NCI-H524 (cell line): ENCODE results near the gene TYRO3.

ENCODE experiments used
- DNase-seq, 2 experiments: peaks; one replicate each; lab custom pipeline; 2025; lab: John Stamatoyannopoulos, UW

The TYRO3 gene

DNA sequence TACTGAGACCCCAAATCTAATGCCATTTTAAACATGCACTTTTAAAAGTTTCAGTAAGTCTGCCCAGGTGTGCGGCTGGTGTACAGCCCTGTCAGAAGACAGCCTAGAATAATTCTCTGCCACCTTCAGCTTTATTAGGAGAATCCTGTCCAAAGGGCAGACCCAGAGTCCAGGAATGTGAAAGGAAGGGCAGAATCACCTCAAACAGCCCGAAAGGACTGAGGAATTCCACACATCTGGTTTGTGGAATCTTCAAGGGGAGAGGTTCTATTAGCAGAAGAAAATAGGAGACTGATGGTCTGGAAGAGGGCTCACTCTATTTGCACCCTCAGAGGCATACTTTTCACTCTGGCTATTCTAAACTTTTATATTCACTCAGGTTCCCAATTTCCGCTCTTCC, 46.6 kb downstream of the TYRO3 start:
- DNase-seq: no peak

DNA sequence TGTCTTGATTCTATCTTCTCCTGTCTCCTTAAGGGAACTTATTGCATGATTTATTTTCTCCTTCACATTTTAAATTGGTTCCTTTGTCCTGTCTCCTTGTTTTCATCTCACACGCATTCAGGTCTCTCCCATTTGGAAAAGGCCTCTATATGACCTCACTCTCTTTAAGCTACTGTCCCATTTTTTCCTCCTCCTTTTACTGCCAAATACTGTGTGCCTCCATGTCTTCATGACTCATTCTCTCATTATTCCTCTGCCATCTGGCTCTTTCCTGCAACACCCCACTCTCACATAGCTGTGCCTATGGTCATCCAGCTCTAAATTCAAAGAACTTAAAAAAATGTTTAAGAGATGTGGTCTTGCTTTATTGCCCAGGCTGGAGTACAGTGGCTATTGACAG, 48.0 kb downstream of the TYRO3 start:
- DNase-seq: peak; percentile 8 to 28

DNA sequence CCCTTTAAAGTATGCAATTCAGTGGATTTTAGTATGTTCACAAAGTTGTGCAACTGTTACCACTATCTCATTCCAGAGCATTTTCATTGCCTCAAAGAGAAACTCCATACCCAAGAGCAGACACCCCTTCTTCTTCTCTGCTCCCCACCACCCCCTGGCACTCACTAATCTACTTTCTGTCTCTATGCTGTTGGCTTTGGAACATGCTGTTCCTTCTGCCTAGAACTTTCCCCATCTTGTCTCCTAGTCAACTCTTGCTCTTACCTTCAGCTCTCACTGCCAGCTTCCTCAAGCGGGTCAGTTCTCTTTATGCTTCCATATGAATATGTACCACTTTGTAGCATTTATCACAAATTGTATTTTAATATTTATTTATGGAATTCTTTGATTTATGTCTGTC, 50.1 kb downstream of the TYRO3 start:
- no peak for DNase-seq

DNA sequence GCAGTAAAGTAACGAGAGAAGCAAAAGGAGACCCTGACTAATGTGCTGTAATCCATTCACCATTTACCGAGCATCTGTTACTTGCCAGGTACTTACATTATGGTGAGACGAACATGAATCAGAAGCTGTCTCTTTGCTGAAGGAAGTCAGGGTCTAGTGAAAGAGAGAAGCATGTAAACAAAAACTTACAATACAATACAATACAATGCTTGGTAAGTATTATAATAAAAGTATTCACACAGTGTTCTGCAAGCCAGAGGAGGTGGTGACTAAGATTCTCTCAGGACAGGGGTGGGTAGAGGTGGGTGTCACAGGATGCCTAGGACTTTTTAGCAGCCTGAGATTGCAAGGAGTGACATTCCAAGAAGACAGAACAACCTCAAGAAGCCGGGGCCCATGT, 51.0 kb downstream of the TYRO3 start:
- peak in 1 of 2 experiments; percentile 49 for DNase-seq

DNA sequence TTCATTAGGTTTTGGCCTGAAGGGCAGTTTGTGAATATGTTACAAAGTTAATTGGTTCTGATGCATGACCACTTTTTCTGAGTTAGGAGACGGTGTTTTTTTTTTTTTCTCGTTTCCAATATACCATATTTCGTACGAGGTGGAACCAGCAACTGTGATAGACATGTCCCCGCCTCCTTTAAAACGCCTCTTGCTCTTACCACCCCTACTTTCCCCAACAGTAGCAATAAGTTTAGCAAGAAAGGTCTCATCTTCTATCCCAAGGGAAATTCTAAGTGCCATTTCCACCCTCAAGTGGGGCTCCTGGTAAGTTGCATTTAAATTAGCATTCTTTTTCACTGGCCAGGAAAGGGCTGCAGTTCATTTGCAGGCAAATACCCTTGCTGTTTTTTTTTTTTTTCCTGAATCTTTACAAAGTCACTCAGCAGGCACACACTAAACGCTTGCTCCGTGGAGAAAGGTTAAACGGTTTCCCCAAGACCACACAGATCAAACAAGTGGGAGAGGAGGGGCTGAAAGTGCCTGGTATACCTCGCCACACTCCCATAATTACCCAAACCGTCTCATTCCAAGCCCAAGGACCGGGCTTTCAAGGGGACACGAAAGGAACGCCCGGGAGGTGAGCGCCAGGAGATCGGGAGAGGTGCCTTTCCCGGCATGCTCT, 61.7 kb downstream of the TYRO3 start:
- DNase-seq: peak in 1 of 2 experiments; percentile 62

DNA sequence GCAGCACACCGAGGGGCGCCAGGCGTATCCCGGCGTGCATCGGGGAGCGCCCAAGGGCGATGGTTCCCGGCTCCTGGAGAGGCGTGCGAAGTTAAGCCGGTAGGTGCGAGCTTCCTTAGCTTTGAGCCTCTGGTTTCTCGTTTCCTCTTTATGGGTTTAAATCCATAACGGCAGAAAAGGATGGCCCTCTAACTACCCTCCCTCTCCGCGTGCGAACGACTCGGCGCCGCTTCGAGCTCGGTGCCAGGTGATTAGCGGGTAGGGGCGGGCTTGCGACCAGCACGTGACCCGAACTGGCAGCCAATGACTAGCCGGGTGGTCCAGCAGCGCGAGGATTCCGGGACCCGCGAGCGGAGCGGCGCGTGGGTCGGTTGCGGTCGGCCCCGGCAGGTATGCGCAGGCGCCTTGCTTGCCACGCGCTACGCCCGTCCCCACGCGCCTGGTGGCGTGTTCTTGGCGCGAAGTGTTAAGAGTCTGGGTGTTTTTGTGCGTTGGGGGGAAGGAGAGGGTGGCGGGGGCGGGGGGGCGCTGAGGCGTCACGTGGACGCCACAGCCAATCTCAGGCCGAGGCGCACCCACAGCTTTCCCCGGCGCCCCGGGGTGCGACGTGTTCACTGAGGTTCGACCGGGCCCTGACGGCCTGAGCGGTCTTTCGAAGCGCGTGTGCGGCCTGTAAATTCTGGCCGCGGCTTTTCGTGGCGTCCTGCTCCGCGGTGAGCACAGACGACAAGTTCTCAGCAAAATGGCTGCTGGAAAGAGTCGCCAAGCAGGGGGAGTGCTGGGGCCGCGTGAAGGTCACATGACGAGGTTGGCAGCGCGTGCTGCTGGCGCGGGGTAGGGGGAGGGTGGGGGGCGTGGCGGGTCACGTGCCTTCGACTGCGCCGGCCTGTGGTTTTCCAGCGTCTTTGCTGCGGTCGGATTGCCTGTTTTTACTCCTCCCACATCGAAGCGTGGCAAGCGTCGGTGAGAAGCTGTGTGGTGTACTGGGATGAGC, 62.5 kb downstream of the TYRO3 start:
- DNase-seq: peak; percentile 87

DNA sequence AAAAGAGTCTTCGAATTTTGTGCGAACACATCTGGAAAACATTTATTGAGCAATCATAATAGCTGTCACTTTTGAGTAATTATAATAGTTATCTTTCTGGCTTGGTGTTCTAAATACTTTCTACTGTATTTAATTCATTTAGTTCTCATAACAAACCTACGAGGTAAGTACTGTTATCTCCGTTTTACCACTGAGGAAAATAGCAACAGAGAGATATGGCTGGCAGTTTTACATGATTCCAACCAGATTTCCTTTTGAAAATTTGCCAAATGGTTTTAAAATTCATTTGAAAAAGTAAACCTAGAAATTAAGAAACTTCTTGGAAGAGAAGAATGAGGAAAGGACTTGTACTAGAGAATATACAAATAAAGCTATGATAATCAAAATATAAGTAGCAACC, 63.9 kb downstream of the TYRO3 start:
- no peak for DNase-seq

DNA sequence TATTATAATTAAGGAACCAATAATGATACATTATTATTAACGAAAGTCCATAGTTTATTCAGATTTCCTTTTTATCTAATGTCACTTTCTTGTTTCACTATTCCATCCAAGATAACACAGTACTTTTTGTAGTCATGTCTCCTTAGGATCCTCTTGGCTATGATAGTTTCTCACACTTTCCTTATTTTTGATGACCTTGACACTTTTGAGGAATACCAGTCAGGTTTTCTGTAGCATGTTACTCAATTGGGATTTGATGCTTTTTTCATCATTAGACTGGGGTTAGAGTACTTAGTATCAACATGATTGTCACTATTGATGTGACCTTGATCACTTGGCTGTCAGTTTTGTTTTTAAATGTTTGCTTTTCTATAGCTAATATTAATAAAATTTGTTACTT, 68.2 kb downstream of the TYRO3 start:
- DNase-seq: no peak

DNA sequence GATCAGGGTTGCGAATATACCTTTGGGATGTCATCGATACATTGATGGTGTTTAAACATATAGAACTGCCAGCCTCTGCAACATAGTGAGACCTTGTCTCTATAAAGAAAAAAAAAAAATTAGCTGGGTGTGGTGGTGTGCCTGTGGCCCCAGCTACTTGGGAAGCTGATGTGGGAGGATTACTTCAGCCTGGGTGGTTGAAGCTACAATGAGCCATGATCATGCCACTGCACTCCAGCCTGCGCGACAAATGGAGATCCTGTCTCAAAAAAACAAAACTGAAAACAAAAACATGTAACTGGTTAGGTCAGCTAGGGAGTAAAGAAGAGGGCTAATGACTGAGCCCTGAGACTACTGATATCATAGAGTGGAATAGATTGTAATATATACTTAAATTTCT, 70.5 kb downstream of the TYRO3 start:
- DNase-seq: no peak

DNA sequence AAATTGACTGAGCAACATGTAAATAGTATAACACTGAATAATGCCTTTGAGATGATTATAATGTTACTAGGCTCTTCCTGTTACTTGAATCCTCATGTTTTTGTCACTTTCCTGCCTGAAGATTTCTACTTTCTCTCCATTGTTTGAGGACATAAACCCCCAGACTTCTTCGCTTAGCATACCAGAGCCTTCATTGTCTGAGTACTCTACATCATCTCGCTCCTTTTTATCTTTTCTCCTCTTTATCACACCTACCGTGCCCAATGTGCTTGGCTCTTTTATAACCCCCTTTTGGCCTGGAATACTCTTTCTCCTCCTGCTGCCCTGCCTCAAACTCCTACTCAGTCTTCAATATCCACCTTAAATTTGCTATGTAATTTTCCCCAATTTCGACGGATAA, 70.9 kb downstream of the TYRO3 start:
- no peak for DNase-seq

DNA sequence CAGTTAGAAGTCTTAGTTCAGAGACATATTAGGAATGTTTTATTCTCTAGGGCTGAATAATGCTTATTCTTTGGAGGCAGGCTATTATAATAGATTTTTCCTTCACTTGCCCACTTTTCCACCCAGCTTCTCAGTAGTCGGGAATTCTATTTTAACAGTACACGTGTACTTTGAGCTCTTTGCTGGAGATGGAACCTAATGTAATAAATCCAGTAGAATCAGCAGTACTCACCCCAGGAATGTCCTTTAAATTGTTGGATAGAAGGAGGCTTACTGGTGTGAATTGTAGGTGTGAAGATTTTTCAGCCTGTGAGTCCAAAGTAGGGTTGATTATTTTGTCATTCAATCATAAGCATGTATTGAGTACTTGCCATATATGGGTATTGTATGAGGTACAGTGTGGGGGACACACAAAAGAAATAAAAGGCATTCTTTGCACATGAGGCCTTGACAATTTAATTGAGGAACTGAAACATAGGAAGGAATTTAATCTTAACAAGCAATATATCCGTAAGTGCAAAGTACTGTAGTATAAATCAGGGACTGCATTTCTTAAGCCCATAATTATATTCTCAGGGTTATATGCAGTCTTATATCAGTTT, 71.7 kb downstream of the TYRO3 start:
- no peak for DNase-seq

DNA sequence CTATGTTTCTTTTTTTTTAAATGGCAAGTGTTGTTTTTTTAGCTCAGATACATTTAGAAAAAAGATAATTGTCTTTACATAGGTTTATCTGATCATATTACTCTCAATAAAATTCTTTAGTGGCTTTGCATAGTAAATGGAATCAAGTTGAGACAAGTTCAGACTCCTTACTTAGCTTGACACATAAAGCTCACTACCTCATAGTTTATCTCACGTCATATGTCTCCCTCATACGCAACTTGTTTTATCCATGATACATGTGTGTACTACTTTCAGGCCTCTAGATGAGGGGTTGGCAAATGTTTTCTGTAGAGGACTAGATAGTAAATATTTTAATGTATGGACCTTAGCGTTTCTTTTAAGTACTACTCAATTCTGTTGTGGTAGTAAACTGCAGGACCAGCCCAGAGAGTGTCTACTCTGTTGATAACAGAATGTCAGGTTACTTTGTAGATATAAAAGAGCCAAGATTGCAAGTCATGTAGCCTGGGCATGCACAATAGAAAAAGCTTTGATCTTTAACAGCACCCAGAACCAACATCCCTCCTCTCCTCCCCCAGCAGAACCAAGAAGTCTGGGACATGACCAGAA, 73.0 kb downstream of the TYRO3 start:
- DNase-seq: no peak
